Type B pancreatic cell (in vitro differentiated cells): ENCODE results near the gene SDC3. TPM values are rescaled to one million over a fixed set of nuclear protein-coding genes. Genes with fewer than 3 reads are reported as not detected.
A peak's percentile ranks its signal among the peaks of the same experiment; 100 is the strongest.

Experiments
- DNase-seq: peaks from one replicate; pipeline ENCODE4 v3.0.0; 2021; ENCODE audit warnings: mixed read lengths; ENCODE audit not compliant: unreplicated experiment; ENCODE audit errors: extremely low spot score
- H3K27ac Mint-ChIP-seq: 2 replicates; pipeline ENCODE4 v1.8.0; 2021; ENCODE audit warnings: mild to moderate bottlenecking, mixed read lengths
- H3K27me3 Mint-ChIP-seq: 2 replicates; pipeline ENCODE4 v1.8.0; 2021; ENCODE audit warnings: mixed read lengths
- H3K36me3 Mint-ChIP-seq: 2 replicates; pipeline ENCODE4 v1.8.0; 2021; ENCODE audit warnings: mixed read lengths
- H3K4me1 Mint-ChIP-seq: one replicate; pipeline ENCODE4 v1.8.0; 2021; ENCODE audit warnings: mixed read lengths; ENCODE audit not compliant: unreplicated experiment
- H3K4me3 Mint-ChIP-seq: 2 replicates; pipeline ENCODE4 v1.8.0; 2021; ENCODE audit warnings: mild to moderate bottlenecking, mixed read lengths
- H3K9me3 Mint-ChIP-seq: 2 replicates; pipeline ENCODE4 v1.8.0; 2021; ENCODE audit warnings: mixed read lengths
- CTCF ChIP-seq: fragments of 200-600 bp; sonication (generic); conservative IDR thresholded peaks from 2 replicates; pipeline ENCODE4 v1.5.0; 2021; ENCODE audit warnings: antibody characterized with exemption, mild to moderate bottlenecking
- total RNA-seq: library from RNA; stranded (reverse); gene quantifications from 2 replicates; pipeline ENCODE4 v1.2.1, GENCODE V29; 2021; ENCODE audit warnings: low replicate concordance

SDC3 gene
- total RNA-seq, 1 donor from 2014 or later, result 54.2 TPM

- Mint-ChIP-seq H3K4me1 (peaks cover 46% of the 10 kb centered on the region), H3K27ac (no peak overlapping the region)
Measured at GRCh38 chr1:30884723-30885122, 23.8 kb downstream of the SDC3 start.

GRCh38 chr1:30883389-30884172, 25.0 kb downstream of the SDC3 start:
- Mint-ChIP-seq H3K27ac (no peak overlapping the region), H3K4me1 (peaks cover 47% of the 10 kb centered on the region), H3K4me3 (no peak overlapping the region), H3K36me3 (no peaks in the 10 kb centered on the region), H3K27me3 (no peaks in the 10 kb centered on the region), H3K9me3 (no peaks in the 10 kb centered on the region)
- TF ChIP-seq CTCF, result no peak
- no peak for DNase-seq

More at GRCh38 chr1:30884723-30885122, 23.8 kb downstream of the SDC3 start:
- Mint-ChIP-seq H3K9me3 (no peaks in the 10 kb centered on the region), H3K36me3 (no peaks in the 10 kb centered on the region), H3K4me3 (no peak overlapping the region), H3K27me3 (no peaks in the 10 kb centered on the region)
- DNase-seq, result no peak
- no peak for TF ChIP-seq CTCF

- peaks cover 44% of the 10 kb centered on the region for H3K4me1 Mint-ChIP-seq
- no peak overlapping the region for H3K27ac Mint-ChIP-seq
Measured at GRCh38 chr1:30882678-30883388, 25.7 kb downstream of the SDC3 start.

GRCh38 chr1:30881319-30882181, 27.0 kb downstream of the SDC3 start:
- Mint-ChIP-seq H3K4me3 (no peak overlapping the region), H3K4me1 (peaks cover 42% of the 10 kb centered on the region), H3K27ac (peak overlapping the region; percentile 65), H3K9me3 (no peaks in the 10 kb centered on the region), H3K36me3 (no peaks in the 10 kb centered on the region), H3K27me3 (no peaks in the 10 kb centered on the region)
- DNase-seq, result no peak
- TF ChIP-seq CTCF, result no peak

More at GRCh38 chr1:30882678-30883388, 25.7 kb downstream of the SDC3 start:
- DNase-seq, result no peak
- no peak for TF ChIP-seq CTCF
- H3K4me3 Mint-ChIP-seq, result no peak overlapping the region
- H3K36me3 Mint-ChIP-seq, result no peaks in the 10 kb centered on the region
- no peaks in the 10 kb centered on the region for H3K9me3 Mint-ChIP-seq
- H3K27me3 Mint-ChIP-seq, result no peaks in the 10 kb centered on the region

GRCh38 chr1:30880678-30881318, 27.8 kb downstream of the SDC3 start:
- no peak for TF ChIP-seq CTCF
- H3K27me3 Mint-ChIP-seq, result no peaks in the 10 kb centered on the region
- no peak for DNase-seq
- peaks cover 37% of the 10 kb centered on the region for H3K4me1 Mint-ChIP-seq
- no peaks in the 10 kb centered on the region for H3K9me3 Mint-ChIP-seq
- no peak overlapping the region for H3K4me3 Mint-ChIP-seq
- H3K27ac Mint-ChIP-seq, result peak overlapping the region; percentile 65
- no peaks in the 10 kb centered on the region for H3K36me3 Mint-ChIP-seq
